ENCODE measurements around the gene ADM5.

ADM5 gene

GRCh38 chr19:49739098-49739497 is 49.7 kb downstream of the ADM5 start:
- Histone ChIP-seq H3K4me3 (replicated peaks; ENCODE audit: insufficient read depth, low read length) (no peak overlapping the region), H3K27ac (replicated peaks) (no peak overlapping the region), H3K27me3 (ENCODE audit: insufficient read depth, poor library complexity, severe bottlenecking) (no peaks in the 10 kb centered on the region)
- no peak for TF ChIP-seq POLR2AphosphoS5 (IDR thresholded peaks at IDR 0.05; ENCODE audit: low read depth)
- TF ChIP-seq GABPA (IDR thresholded peaks at IDR 0.05; ENCODE audit: low read depth) = no peak
- no peak for TF ChIP-seq SPI1 (IDR thresholded peaks at IDR 0.05; ENCODE audit: borderline replicate concordance, low read depth)
- TF ChIP-seq CTCF (IDR thresholded peaks at IDR 0.05; ENCODE audit: insufficient read depth, low read length) = no peak
- no peak for DNase-seq (ENCODE audit: low read depth in 1 of 2, low spot score in 1 of 2)

- no peak for DNase-seq (ENCODE audit: low read depth in 1 of 2, low spot score in 1 of 2)
- no peak for TF ChIP-seq REST (IDR thresholded peaks at IDR 0.05; ENCODE audit: insufficient replicate concordance, low read depth)
- TF ChIP-seq SPI1 (IDR thresholded peaks at IDR 0.05; ENCODE audit: borderline replicate concordance, low read depth) = no peak
- no peak for TF ChIP-seq CTCF (IDR thresholded peaks at IDR 0.05; ENCODE audit: insufficient read depth, low read length)
- no peak for TF ChIP-seq GABPA (IDR thresholded peaks at IDR 0.05; ENCODE audit: low read depth)
- no peak for TF ChIP-seq POLR2AphosphoS5 (IDR thresholded peaks at IDR 0.05; ENCODE audit: low read depth)
- Histone ChIP-seq H3K27ac (replicated peaks) (no peak overlapping the region), H3K27me3 (ENCODE audit: insufficient read depth, poor library complexity, severe bottlenecking) (no peaks in the 10 kb centered on the region), H3K4me3 (replicated peaks; ENCODE audit: insufficient read depth, low read length) (no peak overlapping the region)
Observed at GRCh38 chr19:49739933-49740332, 50.5 kb downstream of the ADM5 start.

Small RNAs within 50 kb of the gene (microRNA-seq; reads per million reads assigned to microRNA genes)
- gene MIR5088 = 0.90 reads per million
